SK-N-SH (cell line): ENCODE measurements around the gene SDK1. TPM values are rescaled to one million over a fixed set of nuclear protein-coding genes. Genes with fewer than 3 reads are reported as not detected.
"Not testable (repeated sequence)": the region's sequence is repeated elsewhere in the genome, so short reads cannot be mapped to it uniquely, and the experiment has no call there.

Experiments used
- CTCF ChIA-PET: fragments of 300-600, 350-600 bp; formaldehyde crosslinking; extraction: SDS; loops from one replicate; lab custom pipeline; 2021; lab: Yijun Ruan, JAX
- POLR2A ChIA-PET: fragments of 350-600 bp; sonication (Branson Sonifier 250); formaldehyde crosslinking; extraction: SDS; loops from one replicate; lab custom pipeline; 2020; ENCODE audit warnings: antibody characterized with exemption, inconsistent platforms; lab: Yijun Ruan, JAX
- DNase-seq: peaks from one replicate; pipeline ENCODE4 v3.0.0; 2012
- H2AFZ ChIP-seq: fragments of 200-600 bp; sonication (generic); 2 replicates; pipeline ENCODE4 v1.8.1; 2016; ENCODE audit warnings: antibody characterized with exemption, mild to moderate bottlenecking, low read depth
- H3F3A ChIP-seq: fragments of 200-600 bp; sonication (generic); replicated peaks from 2 replicates; pipeline ENCODE3; 2016; ENCODE audit warnings: antibody characterized with exemption, mild to moderate bottlenecking; ENCODE audit not compliant: insufficient read depth
- H3K27ac ChIP-seq, 2 experiments: fragments of 200-500 bp in 1 of 2; fragments of 200-600 bp in 1 of 2; sonication (Bioruptor generic) in 1 of 2; sonication (generic), shearing (Covaris generic) in 1 of 2; 2 replicates each; pipeline versions ENCODE4 v1.5.1 to v1.6.1; 2014 to 2016; ENCODE audit warnings: low read depth in 2 of 2, inconsistent platforms in 1 of 2, low read length in 1 of 2, mild to moderate bottlenecking in 1 of 2, mixed read lengths in 1 of 2
- H3K27me3 ChIP-seq: fragments of 200-600 bp; sonication (generic), shearing (Covaris generic); 2 replicates; pipeline ENCODE4 v1.6.1; 2016; ENCODE audit warnings: mixed run types; ENCODE audit not compliant: insufficient read depth
- H3K36me3 ChIP-seq, 2 experiments: fragments of 200-500 bp in 1 of 2; fragments of 200-600 bp in 1 of 2; sonication (Bioruptor generic) in 1 of 2; sonication (generic) in 1 of 2; replicated peaks in 1 of 2; 2 replicates each; pipeline versions ENCODE3 to v1.5.1; 2014 to 2016; ENCODE audit warnings: low read length in 1 of 2, mild to moderate bottlenecking in 1 of 2; ENCODE audit not compliant: insufficient read depth in 2 of 2, control insufficient read depth in 1 of 2
- H3K4me1 ChIP-seq, 2 experiments: fragments of 200-500 bp in 1 of 2; fragments of 200-600 bp in 1 of 2; sonication (Bioruptor generic) in 1 of 2; sonication (generic), shearing (Covaris generic) in 1 of 2; 2 replicates each; pipeline versions ENCODE4 v1.5.1 to v1.6.1; 2014 to 2016; ENCODE audit warnings: low read depth in 1 of 2, low read length in 1 of 2, mixed run types in 1 of 2; ENCODE audit not compliant: insufficient read depth in 2 of 2, control insufficient read depth in 1 of 2
- H3K4me2 ChIP-seq: fragments of 200-600 bp; sonication (generic), shearing (Covaris generic); 2 replicates; pipeline ENCODE4 v1.6.1; 2017; ENCODE audit warnings: mixed run types
- H3K4me3 ChIP-seq, 2 experiments: fragments of 200-500 bp in 1 of 2; fragments of 200-600 bp in 1 of 2; sonication (Bioruptor generic) in 1 of 2; sonication (generic), shearing (Covaris generic) in 1 of 2; 2 replicates each; pipeline versions ENCODE4 v1.5.1 to v1.8.1; 2014 to 2016; ENCODE audit warnings: low read depth in 2 of 2, inconsistent platforms in 1 of 2, low read length in 1 of 2, mild to moderate bottlenecking in 1 of 2, mixed read lengths in 1 of 2, moderate library complexity in 1 of 2
- H3K79me2 ChIP-seq: fragments of 200-600 bp; sonication (generic); 2 replicates; pipeline ENCODE4 v1.8.1; 2017; ENCODE audit warnings: mild to moderate bottlenecking; ENCODE audit not compliant: insufficient read depth
- H3K9ac ChIP-seq: fragments of 200-600 bp; sonication (generic); 2 replicates; pipeline ENCODE4 v1.6.1; 2017; ENCODE audit warnings: mixed run types
- H3K9me2 ChIP-seq: fragments of 200-600 bp; sonication (generic); 2 replicates; pipeline ENCODE4 v1.6.1; 2017; ENCODE audit warnings: mixed run types
- H3K9me3 ChIP-seq: fragments of 200-600 bp; sonication (generic); 2 replicates; pipeline ENCODE4 v1.6.1; 2017; ENCODE audit warnings: mixed run types, mild to moderate bottlenecking, moderate library complexity
- H4K20me1 ChIP-seq: fragments of 200-600 bp; sonication (generic); 2 replicates; pipeline ENCODE4 v1.6.1; 2017; ENCODE audit warnings: mild to moderate bottlenecking, mixed run types; ENCODE audit not compliant: insufficient read depth
- CHD2 ChIP-seq: fragments of 150-350 bp; IDR thresholded peaks from 2 replicates; pipeline ENCODE4 v1.6.1; 2018; ENCODE audit warnings: low read length; ENCODE audit not compliant: partially characterized antibody
- ELF1 ChIP-seq: IDR thresholded peaks from 2 replicates; pipeline ENCODE4 v1.4.0; 2012
- EZH2phosphoT487 ChIP-seq: fragments of 200-600 bp; sonication (generic); IDR thresholded peaks from 2 replicates; pipeline ENCODE4 v1.6.1; 2017; ENCODE audit warnings: low read depth, mixed run types, mild to moderate bottlenecking, antibody characterized with exemption, moderate library complexity, borderline replicate concordance
- FOSL2 ChIP-seq: IDR thresholded peaks from 2 replicates; pipeline ENCODE4 v1.4.0; 2012; ENCODE audit warnings: low read depth, mild to moderate bottlenecking, moderate library complexity, borderline replicate concordance
- FOXM1 ChIP-seq: IDR thresholded peaks from 2 replicates; pipeline ENCODE4 v1.4.0; 2012; ENCODE audit warnings: low read depth, mild to moderate bottlenecking
- MAX ChIP-seq: IDR thresholded peaks from 2 replicates; pipeline ENCODE4 v1.4.0; 2012; ENCODE audit warnings: low read depth
- MEF2A ChIP-seq: IDR thresholded peaks from 2 replicates; pipeline ENCODE4 v1.4.0; 2012; ENCODE audit warnings: low read depth, borderline replicate concordance
- MXI1 ChIP-seq: IDR thresholded peaks from 2 replicates; pipeline ENCODE4 v1.6.1; 2012; ENCODE audit warnings: mild to moderate bottlenecking, low read depth, low read length, improper control_type of control experiment
- NFIC ChIP-seq: IDR thresholded peaks from 2 replicates; pipeline ENCODE4 v1.4.0; 2012; ENCODE audit warnings: borderline replicate concordance
- NRF1 ChIP-seq: IDR thresholded peaks from 2 replicates; pipeline ENCODE4 v1.6.1; 2012; ENCODE audit warnings: low read depth, mild to moderate bottlenecking, low read length
- PBX3 ChIP-seq: IDR thresholded peaks from 2 replicates; pipeline ENCODE4; 2012
- POLR2AphosphoS5 ChIP-seq: IDR thresholded peaks from 2 replicates; pipeline ENCODE4 v1.6.1; 2012; ENCODE audit warnings: low read depth, low read length
- RAD21 ChIP-seq: IDR thresholded peaks from 2 replicates; pipeline ENCODE4 v1.6.1; 2012; ENCODE audit warnings: mild to moderate bottlenecking, low read length
- RXRA ChIP-seq: IDR thresholded peaks from 2 replicates; pipeline ENCODE4 v1.4.0; 2012; ENCODE audit warnings: low read depth, mild to moderate bottlenecking, borderline replicate concordance
- TAF1 ChIP-seq: IDR thresholded peaks from 2 replicates; pipeline ENCODE4 v1.6.1; 2012; ENCODE audit warnings: low read depth, mild to moderate bottlenecking, low read length, moderate library complexity, borderline replicate concordance
- USF1 ChIP-seq: IDR thresholded peaks from 2 replicates; pipeline ENCODE4 v1.4.0; 2012; ENCODE audit warnings: low read depth, borderline replicate concordance
- ZBTB33 ChIP-seq: IDR thresholded peaks from 2 replicates; pipeline ENCODE4 v1.4.0; 2012; ENCODE audit warnings: low read depth, borderline replicate concordance
- WGBS: methylation state at CpG from one replicate; pipeline ENCODE4 v1.1.6; 2017; ENCODE audit warnings: low lambda C conversion rate; 5-methylcytosine and 5-hydroxymethylcytosine counted together
- polyA plus RNA-seq, 3 experiments: library from polyadenylated mRNA; depleted of rRNA; stranded (reverse); fragments of >200 nt; gene quantifications; 2 replicates each; pipeline ENCODE4 v1.2.3, GENCODE V29; 2012

The SDK1 gene
- polyA plus RNA-seq, 1 of the 3 experiments (the other 2 are of a cell fraction) = 1.2 TPM

- POLR2A ChIA-PET = no interaction called here
- Histone ChIP-seq H3K27me3 (no peaks in the 10 kb centered on the region), H3K4me1 (peaks cover 0 to 20% of the 10 kb centered on the region in 2 experiments; a peak in 1 of 4 replicates), H2AFZ (no peak overlapping the region), H3K9me3 (no peaks in the 10 kb centered on the region; the same call in 1 of the 2 replicates), H4K20me1 (no peaks in the 10 kb centered on the region), H3K9ac (no peak overlapping the region)
- WGBS = 69% methylated on average over 12 of the region's 12 CpGs
- CTCF ChIA-PET = no interaction called here
- TF ChIP-seq RXRA = no peak
- TF ChIP-seq ELF1 = no peak
- no peak for TF ChIP-seq TAF1
- TF ChIP-seq CHD2 = no peak
- TF ChIP-seq NRF1 = no peak
- TF ChIP-seq FOXM1 = no peak
- no peak for TF ChIP-seq RAD21
- TF ChIP-seq ZBTB33 = no peak
- TF ChIP-seq POLR2AphosphoS5 = no peak
- no peak for TF ChIP-seq MAX
- no peak for TF ChIP-seq PBX3
- TF ChIP-seq FOSL2 = no peak
- no peak for TF ChIP-seq USF1
- TF ChIP-seq EZH2phosphoT487 = no peak
- TF ChIP-seq MXI1 = no peak
- no peak for TF ChIP-seq MEF2A
- no peak for TF ChIP-seq NFIC
- TF ChIP-seq, all 33 proteins: peak for 0
- no peaks in the 10 kb centered on the region for H3K9me2 ChIP-seq
- no peaks in the 10 kb centered on the region for H3K36me3 ChIP-seq
- H3K79me2 ChIP-seq = no peaks in the 10 kb centered on the region
- H3K4me3 ChIP-seq = no peak overlapping the region
- DNase-seq = no peak
- H3K4me2 ChIP-seq = no peak overlapping the region
- no peaks in the 10 kb centered on the region for H3F3A ChIP-seq
- H3K27ac ChIP-seq = no peak overlapping the region
Measured at GRCh38 chr7:4236389-4236788, 935.3 kb downstream of the SDK1 start.

GRCh38 chr7:4236873-4237272 is 935.8 kb downstream of the SDK1 start:
- WGBS = 26% methylated on average over 5 of the region's 5 CpGs
- H3K27ac ChIP-seq, H3K9me2 ChIP-seq, H3K79me2 ChIP-seq, POLR2A ChIA-PET, DNase-seq, H4K20me1 ChIP-seq, H2AFZ ChIP-seq, H3K4me2 ChIP-seq, H3K27me3 ChIP-seq, H3K36me3 ChIP-seq, H3K4me3 ChIP-seq, H3K9me3 ChIP-seq, H3F3A ChIP-seq, H3K9ac ChIP-seq: not testable (repeated sequence)
- CTCF ChIA-PET = interaction anchor here (0.5 to 0.7 kb wide), 2 partner anchors 13 to 130 kb away, joined by 3 read pairs; no protein-coding TSS in a partner anchor
- H3K4me1 ChIP-seq = peaks cover 0 to 20% of the 10 kb centered on the region in 2 experiments; a peak in 1 of 4 replicates
